BJ (cell line): ENCODE measurements around the gene MARS1. TPM values are rescaled to one million over a fixed set of nuclear protein-coding genes. Genes with fewer than 3 reads are reported as not detected.
"Not testable (repeated sequence)": the region's sequence is repeated elsewhere in the genome, so short reads cannot be mapped to it uniquely, and the experiment has no call there.

Source experiments
- CTCF ChIA-PET: fragments of 350-600 bp; formaldehyde crosslinking; extraction: SDS; loops from one replicate; lab custom pipeline; 2021; ENCODE audit warnings: antibody characterized with exemption, inconsistent platforms; lab: Yijun Ruan, JAX
- POLR2A ChIA-PET: fragments of 300-600 bp; sonication (Branson Sonifier 250); formaldehyde crosslinking; extraction: SDS; loops from one replicate; lab custom pipeline; 2021; ENCODE audit warnings: antibody characterized with exemption; lab: Charles Lee
- DNase-seq: peaks from one replicate; pipeline ENCODE4 v3.0.0-alpha.2; 2011; ENCODE audit warnings: low read depth
- H3K27me3 ChIP-seq: 2 replicates; pipeline ENCODE4 v1.6.0; 2011; ENCODE audit warnings: low read length; ENCODE audit not compliant: control insufficient read depth, insufficient read depth
- H3K36me3 ChIP-seq: 2 replicates; pipeline ENCODE4 v1.5.1; 2011; ENCODE audit warnings: low read length; ENCODE audit not compliant: control insufficient read depth, insufficient read depth
- H3K4me3 ChIP-seq: 2 replicates; pipeline ENCODE4 v1.5.1; 2011; ENCODE audit warnings: low read depth, mild to moderate bottlenecking, control low read depth, low read length
- polyA plus RNA-seq: library from polyadenylated mRNA; depleted of rRNA; stranded (reverse); fragments of >200 nt; gene quantifications from 2 replicates; pipeline ENCODE4 v1.2.3, GENCODE V29; 2011
- TF ChIP-seq, protein P1 (sequence below): IDR thresholded peaks from 2 replicates; pipeline ENCODE4 v1.5.1; 2011; ENCODE audit warnings: low read depth, mild to moderate bottlenecking, control low read depth, inconsistent platforms, low read length, moderate library complexity; ENCODE audit not compliant: insufficient read depth

Gene MARS1
- polyA plus RNA-seq, 1 experiment, result 378 TPM

DNA sequence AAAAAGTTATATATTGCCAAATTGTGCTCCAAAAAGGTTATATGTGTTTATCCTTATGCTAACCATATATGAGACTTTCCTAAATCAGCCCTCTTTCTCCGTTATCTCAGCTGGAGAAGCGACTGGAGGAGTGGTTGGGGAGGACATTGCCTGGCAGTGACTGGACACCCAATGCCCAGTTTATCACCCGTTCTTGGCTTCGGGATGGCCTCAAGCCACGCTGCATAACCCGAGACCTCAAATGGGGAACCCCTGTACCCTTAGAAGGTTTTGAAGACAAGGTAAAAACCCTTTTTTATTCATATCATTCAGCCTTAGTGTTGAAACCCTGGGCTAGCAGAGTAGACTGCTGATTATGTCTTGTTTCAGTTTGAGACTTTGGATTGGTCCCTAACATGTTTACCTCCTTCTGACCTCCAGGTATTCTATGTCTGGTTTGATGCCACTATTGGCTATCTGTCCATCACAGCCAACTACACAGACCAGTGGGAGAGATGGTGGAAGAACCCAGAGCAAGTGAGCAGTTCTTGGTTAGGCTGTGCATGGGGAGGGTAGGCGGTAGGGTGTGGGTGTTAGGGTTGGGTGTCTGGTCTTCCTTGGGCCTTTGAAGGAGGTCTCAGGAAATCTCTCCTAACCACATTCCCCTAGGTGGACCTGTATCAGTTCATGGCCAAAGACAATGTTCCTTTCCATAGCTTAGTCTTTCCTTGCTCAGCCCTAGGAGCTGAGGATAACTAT, 23.9 kb downstream of the MARS1 start:
- Histone ChIP-seq H3K27me3 (no peaks in the 10 kb centered on the region), H3K36me3 (peaks cover 42% of the 10 kb centered on the region), H3K4me3 (no peak overlapping the region)
- CTCF ChIA-PET, result interaction anchor here (0.7 to 0.9 kb wide), 2 partner anchors 23 to 52 kb away, joined by 3 read pairs; no protein-coding TSS in a partner anchor
- DNase-seq, result no peak
- POLR2A ChIA-PET, result no interaction called here
- TF ChIP-seq, protein P1, sequence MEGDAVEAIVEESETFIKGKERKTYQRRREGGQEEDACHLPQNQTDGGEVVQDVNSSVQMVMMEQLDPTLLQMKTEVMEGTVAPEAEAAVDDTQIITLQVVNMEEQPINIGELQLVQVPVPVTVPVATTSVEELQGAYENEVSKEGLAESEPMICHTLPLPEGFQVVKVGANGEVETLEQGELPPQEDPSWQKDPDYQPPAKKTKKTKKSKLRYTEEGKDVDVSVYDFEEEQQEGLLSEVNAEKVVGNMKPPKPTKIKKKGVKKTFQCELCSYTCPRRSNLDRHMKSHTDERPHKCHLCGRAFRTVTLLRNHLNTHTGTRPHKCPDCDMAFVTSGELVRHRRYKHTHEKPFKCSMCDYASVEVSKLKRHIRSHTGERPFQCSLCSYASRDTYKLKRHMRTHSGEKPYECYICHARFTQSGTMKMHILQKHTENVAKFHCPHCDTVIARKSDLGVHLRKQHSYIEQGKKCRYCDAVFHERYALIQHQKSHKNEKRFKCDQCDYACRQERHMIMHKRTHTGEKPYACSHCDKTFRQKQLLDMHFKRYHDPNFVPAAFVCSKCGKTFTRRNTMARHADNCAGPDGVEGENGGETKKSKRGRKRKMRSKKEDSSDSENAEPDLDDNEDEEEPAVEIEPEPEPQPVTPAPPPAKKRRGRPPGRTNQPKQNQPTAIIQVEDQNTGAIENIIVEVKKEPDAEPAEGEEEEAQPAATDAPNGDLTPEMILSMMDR, result no peak

DNA sequence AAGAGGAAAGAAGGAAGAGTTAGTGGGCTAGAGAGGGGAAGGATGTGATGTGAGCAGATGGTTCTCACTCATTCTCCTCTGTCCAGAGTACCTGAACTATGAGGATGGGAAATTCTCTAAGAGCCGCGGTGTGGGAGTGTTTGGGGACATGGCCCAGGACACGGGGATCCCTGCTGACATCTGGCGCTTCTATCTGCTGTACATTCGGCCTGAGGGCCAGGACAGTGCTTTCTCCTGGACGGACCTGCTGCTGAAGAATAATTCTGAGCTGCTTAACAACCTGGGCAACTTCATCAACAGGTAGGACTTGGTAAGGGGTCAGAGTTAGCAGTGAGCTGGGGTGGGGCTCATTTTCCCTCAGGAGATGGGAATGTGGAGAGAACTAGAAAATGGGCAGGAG, 24.8 kb downstream of the MARS1 start:
- no peak for DNase-seq
- peaks cover 48% of the 10 kb centered on the region for H3K36me3 ChIP-seq
- ChIA-PET POLR2A (interaction anchor here (0.6 kb wide), 1 partner anchor 19 kb away, joined by 4 read pairs; no protein-coding TSS in a partner anchor), CTCF (interaction anchor here (0.7 to 0.9 kb wide), 2 partner anchors 24 to 53 kb away, joined by 3 read pairs; no protein-coding TSS in a partner anchor)
- no peaks in the 10 kb centered on the region for H3K27me3 ChIP-seq
- H3K4me3 ChIP-seq, result no peak overlapping the region
- TF ChIP-seq, protein P1, result no peak

DNA sequence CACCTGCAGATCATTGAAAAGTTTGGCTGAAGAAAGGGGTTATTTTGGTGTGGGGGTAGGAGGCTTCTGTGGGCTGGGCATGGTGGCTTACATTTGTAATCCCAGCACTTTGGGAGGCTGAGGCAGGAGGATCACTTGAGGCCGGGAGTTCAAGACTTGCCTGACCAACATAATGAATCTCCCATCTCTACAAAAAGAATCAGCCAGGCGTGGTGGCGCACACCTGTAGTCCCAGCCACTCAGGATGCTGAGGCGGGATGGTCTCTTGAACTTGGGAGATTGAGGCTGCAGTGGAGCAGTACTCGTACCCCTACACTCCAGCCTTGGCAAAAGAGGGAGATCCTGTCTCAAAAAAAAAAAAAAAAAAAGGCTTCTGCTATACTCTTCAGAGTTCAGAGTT, 25.4 kb downstream of the MARS1 start:
- H3K36me3 ChIP-seq, result peaks cover 52% of the 10 kb centered on the region
- DNase-seq, result no peak
- H3K27me3 ChIP-seq, result no peaks in the 10 kb centered on the region
- TF ChIP-seq, protein P1, result no peak
- no peak overlapping the region for H3K4me3 ChIP-seq
- POLR2A ChIA-PET, result no interaction called here
- CTCF ChIA-PET, result no interaction called here

DNA sequence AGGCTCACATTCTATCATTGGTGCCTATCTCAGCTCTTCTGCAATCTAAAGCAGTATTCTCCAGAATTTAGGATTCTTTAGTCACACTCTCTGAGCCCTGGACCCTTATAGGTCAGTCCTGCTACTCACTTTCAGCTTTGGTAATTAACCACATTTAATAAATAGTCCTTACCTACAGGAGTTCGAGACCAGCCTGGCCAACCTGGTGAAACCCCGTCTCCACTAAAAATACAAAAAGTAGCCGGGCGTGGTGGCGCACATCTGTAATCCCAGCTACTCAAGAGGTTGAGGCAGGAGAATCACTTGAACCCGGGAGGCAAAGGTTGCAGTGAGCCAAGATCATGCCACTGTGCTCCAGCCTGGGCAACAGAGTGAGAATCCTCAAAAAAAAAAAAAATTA, 25.8 kb downstream of the MARS1 start:
- H3K36me3 ChIP-seq, result peaks cover 52% of the 10 kb centered on the region
- H3K4me3 ChIP-seq, POLR2A ChIA-PET, DNase-seq, H3K27me3 ChIP-seq, CTCF ChIA-PET: not testable (repeated sequence)

DNA sequence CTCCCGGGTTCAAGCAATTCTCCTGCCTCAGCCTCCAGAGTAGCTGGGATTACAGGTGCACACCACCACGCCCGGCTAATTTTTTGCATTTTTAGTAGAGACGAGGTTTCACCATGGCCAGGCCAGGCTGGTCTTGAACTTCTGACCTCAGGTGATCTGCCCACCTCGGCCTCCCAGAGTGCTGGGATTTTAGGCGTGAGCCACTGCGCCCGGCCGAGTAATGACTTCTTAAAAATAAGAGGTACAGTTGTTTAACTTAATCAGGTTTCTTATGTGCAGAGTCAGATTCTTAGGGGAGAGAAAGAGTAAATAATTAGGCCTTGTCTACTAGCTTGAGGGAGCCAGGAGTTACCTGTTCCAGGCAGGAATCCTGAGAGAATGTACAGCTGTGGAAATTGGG, 26.4 kb downstream of the MARS1 start:
- peaks cover 52% of the 10 kb centered on the region for H3K36me3 ChIP-seq
- CTCF ChIA-PET, H3K27me3 ChIP-seq, POLR2A ChIA-PET, DNase-seq, H3K4me3 ChIP-seq: not testable (repeated sequence)

DNA sequence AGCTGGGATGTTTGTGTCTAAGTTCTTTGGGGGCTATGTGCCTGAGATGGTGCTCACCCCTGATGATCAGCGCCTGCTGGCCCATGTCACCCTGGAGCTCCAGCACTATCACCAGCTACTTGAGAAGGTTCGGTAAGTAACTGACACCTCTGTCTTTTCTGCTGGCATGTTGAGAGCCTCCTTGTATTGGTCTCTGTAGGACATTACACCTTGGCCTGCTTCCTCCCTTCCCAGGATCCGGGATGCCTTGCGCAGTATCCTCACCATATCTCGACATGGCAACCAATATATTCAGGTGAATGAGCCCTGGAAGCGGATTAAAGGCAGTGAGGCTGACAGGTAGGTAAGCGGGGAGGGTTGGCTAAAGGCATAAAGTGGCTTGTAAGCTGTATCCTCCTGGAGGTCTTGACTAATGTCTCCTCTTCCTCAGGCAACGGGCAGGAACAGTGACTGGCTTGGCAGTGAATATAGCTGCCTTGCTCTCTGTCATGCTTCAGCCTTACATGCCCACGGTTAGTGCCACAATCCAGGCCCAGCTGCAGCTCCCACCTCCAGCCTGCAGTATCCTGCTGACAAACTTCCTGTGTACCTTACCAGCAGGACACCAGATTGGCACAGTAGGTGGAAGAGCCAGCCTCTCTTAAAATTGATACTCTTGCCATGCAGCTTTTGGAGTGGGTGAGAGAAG, 27.0 kb downstream of the MARS1 start:
- H3K36me3 ChIP-seq, result peaks cover 50% of the 10 kb centered on the region
- TF ChIP-seq, protein P1, result no peak
- ChIA-PET POLR2A (no interaction called here), CTCF (no interaction called here)
- DNase-seq, result no peak
- no peak overlapping the region for H3K4me3 ChIP-seq
- H3K27me3 ChIP-seq, result no peaks in the 10 kb centered on the region
